HG02610 (cell line): ENCODE results near the gene EXOC8.
"Not testable (repeated sequence)": the region's sequence is repeated elsewhere in the genome, so short reads cannot be mapped to it uniquely, and the experiment has no call there.

Experiments used
- ATAC-seq: cut with Tn5 transposase; IDR thresholded peaks from one replicate; pipeline ENCODE4 v1.9.1; 2021; ENCODE audit warnings: mild to moderate bottlenecking, moderate library complexity; ENCODE audit not compliant: unreplicated experiment

EXOC8 gene

DNA sequence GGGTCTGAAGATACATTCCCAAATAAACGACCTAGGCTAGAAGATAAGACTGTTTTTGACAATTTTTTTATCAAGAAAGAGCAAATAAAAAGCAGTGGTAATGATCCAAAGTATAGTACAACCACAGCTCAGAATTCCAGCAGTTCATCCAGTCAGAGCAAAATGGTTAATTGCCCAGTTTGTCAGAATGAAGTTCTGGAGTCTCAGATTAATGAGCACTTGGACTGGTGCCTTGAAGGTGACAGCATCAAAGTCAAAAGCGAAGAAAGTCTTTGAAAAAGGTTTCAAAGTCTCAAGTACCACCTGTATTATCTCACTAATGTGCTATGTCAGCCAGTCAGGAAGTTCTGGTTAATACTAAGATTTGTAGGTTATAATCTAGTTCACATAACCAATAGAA lies 15.4 kb upstream of the EXOC8 start:
- ATAC-seq = no peak

DNA sequence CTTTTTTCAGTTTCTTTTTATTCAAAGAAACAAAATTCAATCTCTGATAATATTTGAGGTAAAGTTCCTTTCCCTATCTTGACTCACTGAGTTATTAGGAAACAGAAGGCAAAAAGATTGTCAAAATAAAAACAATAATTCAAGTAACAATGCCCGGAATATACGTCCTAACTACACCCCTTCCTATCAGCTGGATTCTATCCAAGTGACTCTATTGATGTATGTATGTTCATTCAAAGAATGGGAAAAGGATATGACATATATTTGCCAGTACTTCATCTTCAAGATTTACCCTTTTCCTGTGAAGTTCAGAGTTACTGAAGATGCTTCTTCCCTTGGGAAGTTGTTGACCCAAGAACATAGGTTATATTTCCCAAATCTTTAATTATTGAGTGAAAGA lies 14.2 kb upstream of the EXOC8 start:
- no peak for ATAC-seq

DNA sequence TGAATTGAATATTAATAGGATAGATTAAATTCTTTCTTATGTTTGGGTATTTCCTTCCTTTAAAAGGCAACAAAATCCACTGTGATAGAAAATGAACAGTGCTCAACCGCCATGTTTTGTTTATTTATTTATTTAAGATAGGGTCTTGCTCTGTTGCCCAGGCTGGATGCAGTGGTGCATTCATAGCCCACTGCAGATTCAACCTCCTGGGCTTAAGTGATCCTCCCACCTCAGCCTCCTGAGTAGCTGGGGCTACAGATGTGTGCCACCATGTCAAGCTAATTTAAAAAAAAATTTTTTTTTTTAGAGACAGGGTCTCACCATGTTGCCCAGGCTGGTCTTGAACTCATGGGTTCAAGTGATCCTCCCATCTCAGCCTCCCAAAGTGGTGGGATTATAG lies 11.2 kb upstream of the EXOC8 start:
- ATAC-seq = not testable (repeated sequence)

DNA sequence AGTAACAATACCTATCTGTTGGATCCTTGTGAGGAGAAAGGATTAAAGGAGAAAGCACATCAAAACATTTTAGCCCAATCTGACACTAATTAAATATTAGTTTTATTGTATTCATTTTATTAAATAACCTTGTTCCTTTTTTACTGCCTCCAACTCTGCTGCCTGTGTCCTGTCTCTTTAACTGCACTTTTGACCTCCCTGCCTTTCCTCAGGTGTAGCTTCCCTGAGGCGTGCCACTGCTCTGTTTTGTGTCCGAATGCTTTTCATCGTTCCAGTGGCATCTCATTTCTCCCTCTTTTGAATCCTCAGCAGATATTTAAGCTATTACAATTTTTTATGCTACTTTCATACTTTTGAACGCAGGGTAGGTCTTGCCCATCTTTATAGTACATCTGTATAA lies 10.8 kb upstream of the EXOC8 start:
- no peak for ATAC-seq

DNA sequence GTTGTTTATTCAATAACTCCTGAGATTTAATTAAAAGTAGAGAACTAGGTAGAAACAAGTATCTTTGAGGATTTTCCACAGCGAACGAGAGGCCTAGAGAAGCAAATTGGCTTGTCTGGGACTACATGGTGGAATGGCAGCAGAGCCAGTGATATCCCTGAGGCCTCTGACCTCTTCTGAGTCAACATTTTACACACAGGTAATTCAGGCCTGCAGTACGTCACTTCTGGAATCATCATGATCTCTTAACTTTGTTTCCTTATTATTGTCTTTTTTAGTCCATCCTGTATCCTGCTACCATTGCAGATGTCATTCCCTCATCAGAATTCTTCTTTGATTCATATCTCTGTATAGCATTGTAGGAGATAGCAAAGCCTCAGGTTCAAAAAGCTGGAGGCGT lies 10.3 kb upstream of the EXOC8 start:
- ATAC-seq = no peak

DNA sequence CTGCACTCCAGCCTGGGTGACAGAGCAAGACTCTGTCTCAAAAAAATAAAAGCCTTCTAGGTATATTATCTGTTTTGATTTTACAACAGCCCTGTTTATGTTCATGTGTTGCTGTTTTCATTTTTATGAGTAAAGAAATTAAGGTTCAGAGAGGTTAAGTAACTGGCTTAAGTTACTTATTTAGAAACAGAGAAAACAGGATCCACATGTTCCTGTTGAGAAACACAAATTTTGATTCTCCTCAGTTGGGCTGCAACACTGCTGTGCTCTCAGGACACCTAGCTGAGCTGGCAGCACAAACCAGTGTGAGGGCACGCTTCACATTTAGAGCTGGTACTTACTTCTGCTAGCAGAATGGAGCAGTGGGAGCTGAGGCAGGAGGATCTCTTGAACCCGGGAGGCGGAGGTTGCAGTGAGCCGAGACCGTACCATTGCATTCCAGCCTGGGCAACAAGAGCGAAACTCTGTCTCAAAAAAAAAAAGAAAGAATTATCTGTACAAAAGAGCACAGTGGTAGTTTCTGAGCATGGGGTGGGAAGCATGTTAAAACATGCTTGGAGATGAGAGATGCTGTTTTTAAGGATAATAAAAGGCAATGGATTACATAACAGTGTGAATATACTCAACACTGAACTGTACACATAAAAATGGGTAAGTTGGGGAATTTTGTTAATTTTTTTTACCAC lies 2.8 kb upstream of the EXOC8 start:
- no peak for ATAC-seq

DNA sequence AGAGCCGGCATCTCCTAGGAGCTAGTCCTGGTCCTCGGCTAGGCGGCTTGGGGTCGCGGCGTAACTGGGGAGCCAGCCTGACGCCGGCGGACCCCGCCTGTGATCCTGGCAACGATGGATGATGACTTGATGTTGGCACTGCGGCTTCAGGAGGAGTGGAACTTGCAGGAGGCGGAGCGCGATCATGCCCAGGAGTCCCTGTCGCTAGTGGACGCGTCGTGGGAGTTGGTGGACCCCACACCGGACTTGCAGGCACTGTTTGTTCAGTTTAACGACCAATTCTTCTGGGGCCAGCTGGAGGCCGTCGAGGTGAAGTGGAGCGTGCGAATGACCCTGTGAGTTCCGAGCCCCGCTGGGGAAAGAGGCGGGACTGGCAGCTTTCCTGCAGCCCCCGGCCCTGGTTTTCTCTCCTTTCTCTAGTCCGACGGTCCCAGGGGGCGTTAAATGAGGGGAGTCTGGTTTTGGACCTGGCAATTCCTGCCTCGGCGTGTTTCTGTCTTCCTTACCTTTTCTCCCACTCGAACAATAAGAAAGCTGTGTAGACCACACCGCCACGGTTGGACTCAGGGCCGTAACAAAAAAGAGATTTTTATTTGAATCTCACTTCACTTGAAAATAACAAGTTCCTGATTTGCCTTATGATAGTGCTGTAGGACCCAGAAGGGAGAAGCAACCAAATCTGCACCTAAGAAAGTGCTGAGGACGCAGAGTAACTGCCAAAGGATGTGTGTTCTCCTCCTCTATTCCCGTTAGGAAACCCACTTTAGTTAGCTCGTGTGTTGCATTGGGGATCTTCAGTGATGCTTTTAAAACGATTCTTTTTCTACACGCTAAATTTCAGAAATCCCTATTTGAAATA lies 847 bp upstream of the EXOC8 start, which contains the start of gene SPRTN:
SPRTN (plus strand) TSS at position 24 of the 859 bp plus-strand sequence; CDS start at position 115, 91 bp downstream.
- ATAC-seq = peak; percentile 0

DNA sequence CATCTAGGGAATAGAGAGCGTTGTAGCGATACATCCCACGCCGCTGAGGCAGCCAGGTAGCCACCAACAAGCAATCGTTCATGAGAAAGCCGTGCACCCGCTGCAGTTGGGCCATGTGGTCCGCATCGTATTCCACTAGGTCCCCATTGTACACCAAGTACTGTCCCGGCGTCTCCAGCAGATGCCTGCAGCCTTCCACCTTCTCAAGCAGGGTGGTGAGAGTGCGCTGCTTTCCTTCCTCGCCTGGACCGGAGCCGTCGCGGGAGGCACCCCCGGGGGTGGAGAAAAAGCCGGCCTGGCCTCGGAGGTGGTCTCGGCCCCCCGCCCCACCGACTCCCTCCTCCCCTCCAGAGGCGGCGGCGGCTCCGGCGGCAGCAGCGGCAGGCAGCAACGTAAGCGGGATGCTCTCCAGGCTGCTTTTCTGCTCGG lies 595 bp downstream of the EXOC8 start:
- peak; percentile 15 for ATAC-seq

DNA sequence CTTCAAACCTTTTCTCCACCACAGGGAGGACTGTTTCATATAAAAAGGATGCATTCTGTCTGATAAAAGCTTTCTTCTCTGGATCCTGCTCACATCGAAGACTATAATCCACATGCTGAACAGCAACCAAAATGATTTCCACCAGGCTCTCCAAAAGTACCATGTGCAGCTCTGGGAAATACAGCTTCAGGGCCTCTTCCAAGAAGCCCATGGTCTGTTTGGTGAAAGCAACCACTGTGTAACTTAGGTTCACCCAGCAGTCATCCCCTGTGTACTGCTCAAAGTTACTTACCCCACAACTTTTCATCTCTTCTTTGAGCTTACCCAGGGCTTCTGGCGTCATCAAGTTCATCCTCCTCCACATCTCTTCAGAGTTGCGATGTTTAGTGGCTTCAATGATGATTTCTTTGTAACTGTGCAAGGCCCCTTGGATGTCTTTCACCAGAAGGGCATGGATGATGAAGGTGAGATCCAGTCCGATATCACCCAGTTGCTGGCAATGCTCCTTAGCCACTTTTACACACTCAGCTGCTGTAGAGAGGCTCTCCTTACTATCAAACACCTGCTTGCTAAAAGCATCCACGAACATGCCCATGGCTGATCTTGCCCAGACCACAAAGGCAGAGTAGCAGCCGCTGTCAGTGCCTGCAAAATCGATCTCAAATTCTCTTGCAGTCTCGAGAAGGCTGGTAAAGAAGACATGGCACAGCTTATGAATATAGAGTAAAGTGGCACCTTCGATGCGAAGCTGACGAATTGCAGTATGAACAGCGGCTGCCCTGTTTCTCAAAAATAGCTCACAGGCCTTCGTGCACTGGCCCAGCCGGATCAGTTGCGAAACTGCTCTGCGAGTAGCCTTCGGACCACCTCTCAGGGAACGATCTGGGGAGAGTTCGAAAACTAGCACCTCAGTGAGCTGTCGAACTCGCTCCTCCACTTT lies 1.7 kb downstream of the EXOC8 start:
- ATAC-seq = no peak

DNA sequence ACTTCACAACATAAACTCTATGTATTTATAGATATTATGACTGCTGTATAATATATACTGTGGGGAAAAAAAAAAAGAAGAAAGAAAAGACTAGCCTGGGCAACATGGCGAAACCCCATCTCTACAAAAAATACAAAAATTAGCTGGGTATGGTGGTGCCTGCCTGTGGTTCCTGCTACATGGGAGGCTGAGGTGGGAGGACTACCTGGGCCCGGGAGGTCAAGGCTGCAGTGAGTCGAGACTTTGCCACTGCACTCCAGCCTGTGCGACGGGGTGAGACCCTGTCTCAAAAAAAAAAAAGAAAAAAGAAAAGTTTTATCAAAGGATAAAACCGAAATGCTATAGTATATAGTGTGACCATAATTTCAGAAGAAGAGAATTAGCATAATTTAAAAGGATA lies 2.7 kb downstream of the EXOC8 start:
- no peak for ATAC-seq

DNA sequence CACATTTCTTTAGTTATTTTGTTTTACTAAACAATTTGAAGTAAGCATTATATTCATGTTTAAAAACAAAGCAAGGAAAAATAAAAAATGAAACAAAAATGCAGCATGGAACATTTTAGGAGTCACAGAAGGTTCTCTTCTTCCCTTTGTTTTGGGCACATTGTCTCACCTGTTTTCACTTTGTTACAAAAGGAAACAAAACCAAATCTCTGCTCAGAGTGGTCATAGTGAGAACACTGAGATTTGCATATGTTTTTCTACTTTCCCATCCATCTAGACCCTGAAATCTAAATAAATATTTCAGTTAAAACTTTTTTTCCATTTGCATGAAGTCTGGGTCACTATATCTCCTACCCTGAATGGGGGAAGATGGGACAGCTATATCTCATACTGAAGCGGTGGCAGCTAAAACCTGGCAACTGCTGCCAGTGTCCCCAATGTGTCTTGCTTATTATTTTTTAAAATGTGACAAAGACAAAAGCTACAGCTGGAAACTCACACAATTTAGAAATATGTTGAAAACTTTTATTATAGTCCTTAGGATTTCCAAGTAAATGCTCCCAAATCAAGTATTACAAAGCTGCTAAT lies 3.5 kb downstream of the EXOC8 start:
- ATAC-seq = peak; percentile 30

DNA sequence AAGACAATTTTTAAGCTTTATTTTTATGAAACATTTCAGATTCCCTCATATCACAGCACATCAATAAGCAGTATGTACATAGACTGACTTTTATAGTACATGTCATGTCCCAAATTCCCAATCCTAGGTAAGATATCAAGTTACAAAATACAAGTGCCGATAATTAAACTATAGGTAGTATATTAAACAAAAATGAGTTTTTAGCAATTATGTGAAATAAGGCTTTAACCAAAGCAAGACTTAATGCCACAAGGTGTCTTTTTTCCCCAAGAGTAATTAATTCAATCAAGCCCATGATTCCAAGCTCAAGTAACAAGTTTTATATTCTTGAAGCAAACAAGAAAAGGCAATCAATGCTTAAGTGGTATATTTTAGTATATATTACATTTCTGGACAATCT lies 4.9 kb downstream of the EXOC8 start:
- ATAC-seq = no peak

DNA sequence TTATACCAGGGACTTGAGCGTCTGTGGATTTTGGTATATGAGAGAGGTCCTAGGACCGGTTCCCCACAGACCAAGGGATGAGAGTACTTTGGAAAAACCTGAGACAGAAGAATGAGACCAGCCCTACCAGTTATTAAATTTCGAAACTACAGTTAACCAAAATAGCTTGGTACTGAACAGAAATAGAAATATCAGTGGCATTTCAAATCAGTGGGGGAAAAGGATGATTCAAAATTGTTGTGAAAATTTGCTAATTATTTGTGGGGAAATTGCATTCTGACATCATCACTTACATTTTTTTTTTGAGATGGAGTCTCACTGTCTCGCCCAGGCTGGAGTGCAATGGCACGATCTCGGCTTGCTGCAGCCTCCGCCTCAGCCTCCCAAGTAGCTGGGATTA lies 8.2 kb downstream of the EXOC8 start:
- no peak for ATAC-seq

DNA sequence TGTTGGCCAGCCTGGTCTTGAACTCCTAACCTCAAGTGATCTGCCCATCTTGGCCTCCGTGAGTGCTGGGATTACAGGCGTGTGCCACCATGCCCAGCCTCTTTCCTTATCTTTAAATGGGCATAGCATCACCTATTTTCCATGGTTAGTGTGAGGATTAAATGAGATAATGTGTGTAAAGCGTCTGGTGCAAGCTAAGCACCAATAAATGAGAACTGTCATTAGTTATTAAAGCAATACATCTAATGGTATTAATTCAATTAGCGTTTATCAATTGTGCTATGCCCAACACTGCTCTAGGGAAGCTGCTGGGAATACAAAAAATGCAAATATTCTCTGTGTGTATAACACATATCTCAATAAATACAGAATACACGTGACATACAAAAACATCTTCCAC lies 10.0 kb downstream of the EXOC8 start:
- ATAC-seq = no peak

DNA sequence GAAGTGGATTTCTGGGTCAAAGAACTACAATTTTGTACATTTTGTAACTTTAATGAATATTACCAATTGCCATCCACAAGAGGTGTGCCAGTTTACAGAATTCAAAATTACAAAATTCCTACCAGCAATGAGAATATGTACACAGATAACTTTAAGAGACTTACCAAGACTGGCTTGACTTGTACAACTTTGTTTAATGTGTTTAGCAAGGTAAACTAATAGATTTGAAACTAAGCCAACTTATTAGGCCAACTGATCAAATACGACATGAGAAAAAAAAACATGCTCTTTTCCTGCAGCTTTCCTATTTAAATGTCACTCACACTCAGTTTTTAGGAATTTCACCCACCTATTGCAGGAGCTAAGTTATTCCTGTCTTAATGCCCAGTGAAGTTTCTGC lies 11.4 kb downstream of the EXOC8 start:
- ATAC-seq = no peak

DNA sequence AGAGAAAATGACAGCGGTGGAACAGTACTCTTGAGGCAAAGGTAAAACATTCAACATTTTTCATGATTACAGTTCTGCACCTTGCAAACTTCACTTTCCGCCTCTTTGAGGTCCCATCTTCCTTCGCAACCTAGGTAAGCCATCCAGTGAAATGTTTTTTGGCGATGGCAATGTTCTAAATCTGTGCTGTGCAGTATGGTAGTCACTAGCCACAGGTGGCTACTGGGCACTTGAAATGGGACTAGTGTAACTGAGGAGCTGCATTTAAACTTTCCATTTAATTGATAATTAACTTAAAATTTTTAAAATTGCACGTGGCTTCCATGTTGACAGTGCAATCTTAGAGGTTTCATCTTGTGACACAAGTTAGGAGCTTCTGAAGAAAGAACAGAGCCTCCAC lies 13.0 kb downstream of the EXOC8 start:
- no peak for ATAC-seq

DNA sequence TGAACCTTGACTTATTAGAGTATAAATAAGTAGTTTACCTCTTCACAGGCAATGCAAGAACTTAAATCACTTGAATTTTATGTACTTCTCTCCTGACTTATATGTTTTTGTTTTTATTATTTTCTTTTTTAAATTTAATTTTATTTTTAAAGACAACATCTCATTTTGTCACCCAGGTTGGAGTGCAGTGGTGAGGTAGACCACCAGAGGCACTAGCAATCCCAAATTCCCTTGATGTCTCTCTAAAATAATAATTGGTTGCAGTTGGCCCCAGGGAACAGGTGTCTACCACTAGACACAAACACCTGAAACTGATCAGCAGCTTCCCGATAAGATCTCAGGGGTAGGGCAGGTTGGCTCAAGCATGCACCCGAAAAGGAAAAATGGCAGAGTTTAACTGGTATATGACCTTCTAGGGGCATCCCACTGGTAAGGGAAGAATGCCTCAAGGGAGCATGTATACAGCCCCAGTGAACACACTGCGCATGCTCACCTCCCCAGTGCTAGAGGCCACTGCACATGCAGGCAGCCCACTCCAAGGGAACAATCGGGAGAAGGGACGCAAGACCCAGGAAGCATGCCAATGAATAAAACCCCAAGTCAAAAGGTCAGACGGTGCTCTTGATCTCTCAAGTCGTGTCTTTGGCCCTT lies 14.6 kb downstream of the EXOC8 start:
- no peak for ATAC-seq

DNA sequence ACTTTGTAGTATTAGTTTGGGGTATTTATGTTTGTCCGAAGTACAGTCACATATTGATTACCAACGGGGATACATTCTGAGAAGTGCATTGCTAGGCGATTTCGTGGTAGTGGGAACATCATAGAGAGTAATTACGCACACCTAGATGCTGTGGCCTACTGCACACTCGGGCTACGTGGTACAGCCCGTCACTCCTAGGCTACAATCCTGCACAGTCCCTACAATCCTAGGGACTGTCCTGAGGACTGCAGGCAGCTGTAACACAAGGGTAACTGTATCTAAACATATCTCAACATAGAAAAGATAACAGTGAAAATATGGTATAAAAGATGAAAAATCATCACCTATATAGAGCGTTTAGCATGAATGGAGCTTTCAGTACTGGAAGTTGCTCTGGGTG lies 18.6 kb downstream of the EXOC8 start:
- no peak for ATAC-seq

DNA sequence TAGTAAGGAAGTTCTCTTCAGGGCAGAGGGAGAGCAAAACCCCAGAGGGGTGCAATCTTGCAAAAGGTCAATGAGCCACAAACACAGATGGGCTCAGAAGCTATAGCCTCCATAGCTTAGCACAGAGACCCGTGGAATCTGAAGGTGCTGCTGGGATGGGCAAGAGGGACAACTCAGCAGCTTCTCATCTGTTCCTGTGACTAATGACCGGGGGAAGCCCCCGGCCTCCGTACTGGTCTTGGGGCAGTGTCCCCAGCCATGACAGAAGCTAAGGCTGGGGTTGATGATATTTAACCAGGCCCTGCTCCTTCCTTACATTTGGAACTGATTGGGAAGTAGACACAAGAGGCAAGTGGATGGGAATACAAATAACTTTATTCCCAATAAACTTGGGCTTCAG lies 19.1 kb downstream of the EXOC8 start:
- no peak for ATAC-seq

DNA sequence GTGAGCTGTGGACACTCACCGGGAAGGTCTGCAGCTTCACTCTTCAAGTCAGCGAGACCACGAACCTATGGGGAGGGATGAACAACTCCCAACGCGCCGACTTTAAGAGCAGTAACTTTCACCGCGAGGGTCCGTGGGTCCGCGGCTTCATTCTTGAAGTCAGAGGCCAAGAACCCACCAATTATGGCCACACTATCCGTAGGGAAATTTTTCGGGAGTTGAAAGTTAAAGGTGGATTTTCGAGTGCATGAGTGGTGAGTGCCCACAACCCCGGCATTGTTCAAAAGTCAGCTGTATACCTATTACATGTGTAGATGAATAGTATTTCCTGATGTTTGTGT lies 19.7 kb downstream of the EXOC8 start:
- no peak for ATAC-seq
